ENCODE measurements around the gene UTP14C. TPM values are rescaled to one million over a fixed set of nuclear protein-coding genes. Genes with fewer than 3 reads are reported as not detected.

The UTP14C gene
- total RNA-seq, 1 experiment from 2014 or later, result 11.2 TPM

DNA sequence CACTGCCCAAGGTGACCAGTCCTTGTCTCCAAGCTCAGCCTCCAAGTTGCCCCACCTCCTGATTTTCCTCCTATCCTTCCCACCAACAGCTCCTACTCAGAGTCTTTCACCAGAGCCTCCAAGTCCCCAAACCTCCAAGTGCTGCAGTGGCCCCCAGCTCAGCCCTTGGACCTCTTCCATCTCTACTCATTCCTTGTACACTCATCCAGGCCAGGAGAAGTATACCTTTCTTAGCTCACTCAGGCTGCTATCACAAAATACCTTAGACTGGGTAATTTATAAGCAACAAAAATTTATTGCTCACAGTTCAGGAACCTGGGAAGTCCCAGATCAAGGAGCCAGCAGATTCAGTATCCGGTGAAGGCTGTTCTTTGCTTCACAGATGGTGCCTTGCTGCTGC lies 24.6 kb upstream of the UTP14C start:
- intact Hi-C loops (cut with micrococcal nuclease; ENCODE audit: unreplicated experiment), result loop anchor here (5.0 to 10.0 kb wide), 3 partner anchors 95 to 195 kb away; partner anchors contain the start of gene NEK5
- POLR2A ChIA-PET, result no interaction called here
- H3K4me3 ChIP-seq (ENCODE audit: low read depth in 2 of 2, low read length in 2 of 2), result peak overlapping the region in 1 of 2 experiments; percentile 6; a peak in 1 of 4 replicates

GRCh38 chr13:52001120-52001731 lies 23.3 kb upstream of the UTP14C start:
- CTCF ChIA-PET, result interaction anchor here (0.6 to 0.7 kb wide), 2 partner anchors 127 to 128 kb away, joined by 3 read pairs; no protein-coding TSS in a partner anchor

More for the DNA sequence above, 24.6 kb upstream of the UTP14C start:
- Histone ChIP-seq H3K27me3 (ENCODE audit: control insufficient read depth, insufficient read depth, low read length) (no peaks in the 10 kb centered on the region), H3K27ac (ENCODE audit: low read length) (peak overlapping the region; percentile 54), H3K9me3 (ENCODE audit: control insufficient read depth, insufficient read depth, low read depth, low read length) (no peaks in the 10 kb centered on the region), H3K4me1 (ENCODE audit: control insufficient read depth, insufficient read depth, low read length) (peaks cover 53% of the 10 kb centered on the region), H3K36me3 (ENCODE audit: control insufficient read depth, insufficient read depth, low read length) (no peaks in the 10 kb centered on the region)
- CTCF ChIA-PET, result no interaction called here
- no peak for DNase-seq (ENCODE audit: low read depth, low spot score)
- TF ChIP-seq POLR2AphosphoS5 (IDR thresholded peaks at IDR 0.05; ENCODE audit: low read depth, low read length), result no peak
- TF ChIP-seq, protein P1, sequence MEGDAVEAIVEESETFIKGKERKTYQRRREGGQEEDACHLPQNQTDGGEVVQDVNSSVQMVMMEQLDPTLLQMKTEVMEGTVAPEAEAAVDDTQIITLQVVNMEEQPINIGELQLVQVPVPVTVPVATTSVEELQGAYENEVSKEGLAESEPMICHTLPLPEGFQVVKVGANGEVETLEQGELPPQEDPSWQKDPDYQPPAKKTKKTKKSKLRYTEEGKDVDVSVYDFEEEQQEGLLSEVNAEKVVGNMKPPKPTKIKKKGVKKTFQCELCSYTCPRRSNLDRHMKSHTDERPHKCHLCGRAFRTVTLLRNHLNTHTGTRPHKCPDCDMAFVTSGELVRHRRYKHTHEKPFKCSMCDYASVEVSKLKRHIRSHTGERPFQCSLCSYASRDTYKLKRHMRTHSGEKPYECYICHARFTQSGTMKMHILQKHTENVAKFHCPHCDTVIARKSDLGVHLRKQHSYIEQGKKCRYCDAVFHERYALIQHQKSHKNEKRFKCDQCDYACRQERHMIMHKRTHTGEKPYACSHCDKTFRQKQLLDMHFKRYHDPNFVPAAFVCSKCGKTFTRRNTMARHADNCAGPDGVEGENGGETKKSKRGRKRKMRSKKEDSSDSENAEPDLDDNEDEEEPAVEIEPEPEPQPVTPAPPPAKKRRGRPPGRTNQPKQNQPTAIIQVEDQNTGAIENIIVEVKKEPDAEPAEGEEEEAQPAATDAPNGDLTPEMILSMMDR (IDR thresholded peaks at IDR 0.05), result no peak
- TF ChIP-seq SIN3A (IDR thresholded peaks at IDR 0.05; ENCODE audit: borderline replicate concordance, insufficient read depth, low read depth, low read length), result no peak
- TF ChIP-seq TCF7L2 (IDR thresholded peaks at IDR 0.05; ENCODE audit: low read depth, low read length), result no peak
- TF ChIP-seq, protein P2, sequence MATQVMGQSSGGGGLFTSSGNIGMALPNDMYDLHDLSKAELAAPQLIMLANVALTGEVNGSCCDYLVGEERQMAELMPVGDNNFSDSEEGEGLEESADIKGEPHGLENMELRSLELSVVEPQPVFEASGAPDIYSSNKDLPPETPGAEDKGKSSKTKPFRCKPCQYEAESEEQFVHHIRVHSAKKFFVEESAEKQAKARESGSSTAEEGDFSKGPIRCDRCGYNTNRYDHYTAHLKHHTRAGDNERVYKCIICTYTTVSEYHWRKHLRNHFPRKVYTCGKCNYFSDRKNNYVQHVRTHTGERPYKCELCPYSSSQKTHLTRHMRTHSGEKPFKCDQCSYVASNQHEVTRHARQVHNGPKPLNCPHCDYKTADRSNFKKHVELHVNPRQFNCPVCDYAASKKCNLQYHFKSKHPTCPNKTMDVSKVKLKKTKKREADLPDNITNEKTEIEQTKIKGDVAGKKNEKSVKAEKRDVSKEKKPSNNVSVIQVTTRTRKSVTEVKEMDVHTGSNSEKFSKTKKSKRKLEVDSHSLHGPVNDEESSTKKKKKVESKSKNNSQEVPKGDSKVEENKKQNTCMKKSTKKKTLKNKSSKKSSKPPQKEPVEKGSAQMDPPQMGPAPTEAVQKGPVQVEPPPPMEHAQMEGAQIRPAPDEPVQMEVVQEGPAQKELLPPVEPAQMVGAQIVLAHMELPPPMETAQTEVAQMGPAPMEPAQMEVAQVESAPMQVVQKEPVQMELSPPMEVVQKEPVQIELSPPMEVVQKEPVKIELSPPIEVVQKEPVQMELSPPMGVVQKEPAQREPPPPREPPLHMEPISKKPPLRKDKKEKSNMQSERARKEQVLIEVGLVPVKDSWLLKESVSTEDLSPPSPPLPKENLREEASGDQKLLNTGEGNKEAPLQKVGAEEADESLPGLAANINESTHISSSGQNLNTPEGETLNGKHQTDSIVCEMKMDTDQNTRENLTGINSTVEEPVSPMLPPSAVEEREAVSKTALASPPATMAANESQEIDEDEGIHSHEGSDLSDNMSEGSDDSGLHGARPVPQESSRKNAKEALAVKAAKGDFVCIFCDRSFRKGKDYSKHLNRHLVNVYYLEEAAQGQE (IDR thresholded peaks at IDR 0.05; ENCODE audit: insufficient read depth in 1 of 2, low read depth in 2 of 2, low read length in 1 of 2), result no peak
- in situ Hi-C loops (cut with HindIII; ENCODE audit: low pct_unique_long_range_greater_than_20kb, low sequenced_read_pairs), result no loop called here
- ATAC-seq, result peak; percentile 8; the same call in 1 of the 2 replicates
- no TSS peak for BruUV-seq (replicated peaks)

More at GRCh38 chr13:52001120-52001731, 23.3 kb upstream of the UTP14C start:
- Histone ChIP-seq H3K36me3 (ENCODE audit: control insufficient read depth, insufficient read depth, low read length) (no peaks in the 10 kb centered on the region), H3K4me3 (ENCODE audit: low read depth in 2 of 2, low read length in 2 of 2) (no peak overlapping the region), H3K27me3 (ENCODE audit: control insufficient read depth, insufficient read depth, low read length) (no peaks in the 10 kb centered on the region), H3K9me3 (ENCODE audit: control insufficient read depth, insufficient read depth, low read depth, low read length) (no peaks in the 10 kb centered on the region), H3K4me1 (ENCODE audit: control insufficient read depth, insufficient read depth, low read length) (peaks cover 42% of the 10 kb centered on the region), H3K27ac (ENCODE audit: low read length) (no peak overlapping the region)
- no TSS peak for BruUV-seq (replicated peaks)
- no peak for ATAC-seq
- POLR2A ChIA-PET, result no interaction called here
- in situ Hi-C loops (cut with HindIII; ENCODE audit: low pct_unique_long_range_greater_than_20kb, low sequenced_read_pairs), result no loop called here
- intact Hi-C loops (cut with micrococcal nuclease; ENCODE audit: unreplicated experiment), result loop anchor here (10.0 kb wide), 1 partner anchor 194 kb away; no protein-coding TSS in a partner anchor
- no peak for DNase-seq (ENCODE audit: low read depth, low spot score)
- TF ChIP-seq, protein P1 (IDR thresholded peaks at IDR 0.05), result peak; percentile 70
- TF ChIP-seq TCF7L2 (IDR thresholded peaks at IDR 0.05; ENCODE audit: low read depth, low read length) (no peak), SIN3A (IDR thresholded peaks at IDR 0.05; ENCODE audit: borderline replicate concordance, insufficient read depth, low read depth, low read length) (no peak), POLR2AphosphoS5 (IDR thresholded peaks at IDR 0.05; ENCODE audit: low read depth, low read length) (no peak)
- TF ChIP-seq, protein P2 (IDR thresholded peaks at IDR 0.05; ENCODE audit: insufficient read depth in 1 of 2, low read depth in 2 of 2, low read length in 1 of 2), result no peak

All from Panc1 (cell line).